ENCODE data around the gene KIR2DL4. TPM values are rescaled to one million over a fixed set of nuclear protein-coding genes. Genes with fewer than 3 reads are reported as not detected.
"Not testable (repeated sequence)": the region's sequence is repeated elsewhere in the genome, so short reads cannot be mapped to it uniquely, and the experiment has no call there.

The KIR2DL4 gene
- total RNA-seq, 2 experiments from 2014 or later, result not detected

DNA sequence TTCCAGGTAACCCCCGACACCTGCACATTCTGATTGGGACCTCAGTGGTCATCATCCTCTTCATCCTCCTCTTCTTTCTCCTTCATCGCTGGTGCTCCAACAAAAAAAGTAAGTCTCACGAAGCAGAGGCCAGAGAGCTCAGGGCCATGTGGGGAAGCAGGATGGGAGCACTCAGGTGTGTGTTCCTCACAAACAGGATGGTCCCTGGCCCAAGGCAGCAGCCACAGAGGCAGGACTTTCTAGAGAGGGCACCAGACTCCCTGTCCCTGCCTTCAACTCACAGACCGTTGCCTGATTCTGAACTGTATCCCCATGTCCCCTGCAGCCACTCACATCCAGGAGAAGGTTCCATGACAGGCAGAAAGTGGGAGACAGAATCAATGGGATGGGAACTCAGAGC is 20.5 kb upstream of the KIR2DL4 start:
- H3K27ac Mint-ChIP-seq; ATAC-seq (ENCODE audit: poor library complexity); CTCF ChIA-PET; H3K4me1 ChIP-seq (ENCODE audit: insufficient read depth, low read length); POLR2A ChIA-PET; H3K4me3 Mint-ChIP-seq; H3K27ac ChIP-seq (ENCODE audit: low read depth in 1 of 2, low read length in 2 of 2); H3K4me1 Mint-ChIP-seq (ENCODE audit: low read depth); H3K36me3 Mint-ChIP-seq (ENCODE audit: low read depth); H3K27me3 ChIP-seq (ENCODE audit: control insufficient read depth in 1 of 2, insufficient read depth in 2 of 2, low read length in 2 of 2); H3K36me3 ChIP-seq (ENCODE audit: insufficient read depth, low read length); H3K4me3 ChIP-seq (ENCODE audit: low read length); DNase-seq; intact Hi-C loops (cut with DNase I, micrococcal nuclease); H3K9me3 Mint-ChIP-seq; H3K9me3 ChIP-seq (ENCODE audit: control insufficient read depth in 1 of 2, insufficient read depth in 1 of 2, low read length in 2 of 2): not testable (repeated sequence)
- H3K27me3 Mint-ChIP-seq, result peaks cover 38% of the 10 kb centered on the region

DNA sequence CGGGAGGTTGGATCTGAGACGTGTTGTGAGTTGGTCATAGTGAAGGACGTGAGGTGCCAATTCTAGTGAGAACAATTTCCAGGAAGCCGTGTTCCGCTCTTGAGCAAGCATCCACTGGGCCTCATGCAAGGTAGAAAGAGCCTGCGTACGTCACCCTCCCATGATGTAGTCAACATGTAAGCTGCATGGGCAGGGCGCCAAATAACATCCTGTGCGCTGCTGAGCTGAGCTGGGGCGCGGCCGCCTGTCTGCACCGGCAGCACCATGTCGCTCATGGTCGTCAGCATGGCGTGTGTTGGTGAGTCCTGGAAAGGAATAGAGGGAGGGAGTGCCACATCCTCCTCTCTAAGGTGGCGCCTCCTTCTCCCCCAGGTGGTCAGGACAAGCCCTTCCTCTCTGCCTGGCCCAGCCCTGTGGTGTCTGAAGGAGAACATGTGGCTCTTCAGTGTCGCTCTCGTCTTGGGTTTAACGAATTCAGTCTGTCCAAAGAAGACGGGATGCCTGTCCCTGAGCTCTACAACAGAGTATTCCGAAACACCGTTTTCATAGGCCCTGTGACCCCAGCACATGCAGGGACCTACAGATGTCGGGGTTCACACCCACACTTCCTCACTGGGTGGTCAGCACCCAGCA is 17.2 kb upstream of the KIR2DL4 start:
- H3K4me3 Mint-ChIP-seq; H3K4me1 Mint-ChIP-seq (ENCODE audit: low read depth); H3K4me3 ChIP-seq (ENCODE audit: low read length); DNase-seq; POLR2A ChIA-PET; H3K27ac ChIP-seq (ENCODE audit: low read depth in 1 of 2, low read length in 2 of 2); H3K9me3 Mint-ChIP-seq; H3K27me3 ChIP-seq (ENCODE audit: control insufficient read depth in 1 of 2, insufficient read depth in 2 of 2, low read length in 2 of 2); ATAC-seq (ENCODE audit: poor library complexity); H3K9me3 ChIP-seq (ENCODE audit: control insufficient read depth in 1 of 2, insufficient read depth in 1 of 2, low read length in 2 of 2); CTCF ChIA-PET; H3K36me3 Mint-ChIP-seq (ENCODE audit: low read depth); H3K27ac Mint-ChIP-seq; H3K4me1 ChIP-seq (ENCODE audit: insufficient read depth, low read length); H3K36me3 ChIP-seq (ENCODE audit: insufficient read depth, low read length); intact Hi-C loops (cut with DNase I, micrococcal nuclease): not testable (repeated sequence)
- H3K27me3 Mint-ChIP-seq, result peaks cover 45% of the 10 kb centered on the region

DNA sequence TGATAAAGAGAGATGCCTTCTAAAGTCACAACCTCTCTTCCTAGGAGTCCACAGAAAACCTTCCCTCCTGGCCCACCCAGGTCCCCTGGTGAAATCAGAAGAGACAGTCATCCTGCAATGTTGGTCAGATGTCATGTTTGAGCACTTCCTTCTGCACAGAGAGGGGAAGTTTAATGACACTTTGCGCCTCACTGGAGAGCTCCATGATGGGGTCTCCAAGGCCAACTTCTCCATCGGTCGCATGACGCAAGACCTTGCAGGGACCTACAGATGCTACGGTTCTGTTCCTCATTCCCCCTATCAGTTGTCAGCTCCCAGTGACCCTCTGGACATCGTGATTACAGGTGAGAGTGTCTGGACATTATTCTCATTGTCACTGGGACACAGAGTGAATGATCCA is 15.3 kb upstream of the KIR2DL4 start:
- H3K27ac Mint-ChIP-seq; ATAC-seq (ENCODE audit: poor library complexity); H3K4me3 Mint-ChIP-seq; H3K4me1 ChIP-seq (ENCODE audit: insufficient read depth, low read length); H3K27ac ChIP-seq (ENCODE audit: low read depth in 1 of 2, low read length in 2 of 2); H3K4me3 ChIP-seq (ENCODE audit: low read length); H3K36me3 ChIP-seq (ENCODE audit: insufficient read depth, low read length); CTCF ChIA-PET; H3K27me3 ChIP-seq (ENCODE audit: control insufficient read depth in 1 of 2, insufficient read depth in 2 of 2, low read length in 2 of 2); POLR2A ChIA-PET; H3K36me3 Mint-ChIP-seq (ENCODE audit: low read depth); H3K9me3 ChIP-seq (ENCODE audit: control insufficient read depth in 1 of 2, insufficient read depth in 1 of 2, low read length in 2 of 2); intact Hi-C loops (cut with DNase I, micrococcal nuclease); H3K9me3 Mint-ChIP-seq; H3K4me1 Mint-ChIP-seq (ENCODE audit: low read depth): not testable (repeated sequence)
- H3K27me3 Mint-ChIP-seq, result peaks cover 45% of the 10 kb centered on the region
- peak in 2 of 14 experiments; percentile 39 to 65 for DNase-seq

DNA sequence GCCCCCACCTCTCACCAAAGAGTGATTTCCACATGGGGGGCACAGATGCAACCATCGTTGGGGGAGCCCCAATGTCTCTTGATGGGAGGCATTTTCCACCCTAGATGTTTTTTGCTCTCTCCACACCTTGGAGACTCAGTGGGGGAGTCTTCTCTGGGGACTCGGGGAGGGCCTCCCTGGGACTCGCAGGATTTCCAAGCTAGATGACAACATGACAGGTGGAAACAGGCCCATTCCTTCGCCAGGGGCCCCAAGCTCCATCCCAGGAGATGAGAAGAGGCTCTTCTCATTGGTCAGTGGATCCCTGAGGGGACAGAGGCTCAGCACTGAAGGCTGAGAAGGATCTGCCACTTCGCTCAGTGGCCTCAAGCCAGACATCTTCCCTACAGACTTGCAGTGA is 12.7 kb upstream of the KIR2DL4 start:
- ATAC-seq (ENCODE audit: poor library complexity) (no peak), DNase-seq (no peak)
- H3K4me1 ChIP-seq (ENCODE audit: insufficient read depth, low read length), result no peaks in the 10 kb centered on the region
- Mint-ChIP-seq H3K9me3 (no peaks in the 10 kb centered on the region), H3K4me1 (ENCODE audit: low read depth) (peaks cover 12% of the 10 kb centered on the region), H3K27ac (no peak overlapping the region), H3K27me3 (peaks cover 30% of the 10 kb centered on the region), H3K36me3 (ENCODE audit: low read depth) (no peaks in the 10 kb centered on the region), H3K4me3 (no peak overlapping the region)
- POLR2A ChIA-PET, result no interaction called here
- H3K27ac ChIP-seq (ENCODE audit: low read depth in 1 of 2, low read length in 2 of 2), result no peak overlapping the region
- CTCF ChIA-PET, result no interaction called here
- peaks cover 0 to 4% of the 10 kb centered on the region in 2 experiments for H3K9me3 ChIP-seq (ENCODE audit: control insufficient read depth in 1 of 2, insufficient read depth in 1 of 2, low read length in 2 of 2)
- H3K27me3 ChIP-seq (ENCODE audit: control insufficient read depth in 1 of 2, insufficient read depth in 2 of 2, low read length in 2 of 2), result no peaks in the 10 kb centered on the region
- no peaks in the 10 kb centered on the region for H3K36me3 ChIP-seq (ENCODE audit: insufficient read depth, low read length)
- H3K4me3 ChIP-seq (ENCODE audit: low read length), result no peak overlapping the region
- intact Hi-C loops (cut with DNase I, micrococcal nuclease), result no loop called here
- TF ChIP-seq, protein P1, sequence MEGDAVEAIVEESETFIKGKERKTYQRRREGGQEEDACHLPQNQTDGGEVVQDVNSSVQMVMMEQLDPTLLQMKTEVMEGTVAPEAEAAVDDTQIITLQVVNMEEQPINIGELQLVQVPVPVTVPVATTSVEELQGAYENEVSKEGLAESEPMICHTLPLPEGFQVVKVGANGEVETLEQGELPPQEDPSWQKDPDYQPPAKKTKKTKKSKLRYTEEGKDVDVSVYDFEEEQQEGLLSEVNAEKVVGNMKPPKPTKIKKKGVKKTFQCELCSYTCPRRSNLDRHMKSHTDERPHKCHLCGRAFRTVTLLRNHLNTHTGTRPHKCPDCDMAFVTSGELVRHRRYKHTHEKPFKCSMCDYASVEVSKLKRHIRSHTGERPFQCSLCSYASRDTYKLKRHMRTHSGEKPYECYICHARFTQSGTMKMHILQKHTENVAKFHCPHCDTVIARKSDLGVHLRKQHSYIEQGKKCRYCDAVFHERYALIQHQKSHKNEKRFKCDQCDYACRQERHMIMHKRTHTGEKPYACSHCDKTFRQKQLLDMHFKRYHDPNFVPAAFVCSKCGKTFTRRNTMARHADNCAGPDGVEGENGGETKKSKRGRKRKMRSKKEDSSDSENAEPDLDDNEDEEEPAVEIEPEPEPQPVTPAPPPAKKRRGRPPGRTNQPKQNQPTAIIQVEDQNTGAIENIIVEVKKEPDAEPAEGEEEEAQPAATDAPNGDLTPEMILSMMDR (IDR thresholded peaks at IDR 0.05), result no peak
